ENCODE results near the gene SCN1A. TPM values are rescaled to one million over a fixed set of nuclear protein-coding genes. Genes with fewer than 3 reads are reported as not detected.

SCN1A gene
- polyA plus RNA-seq, 4 donors: 0.10 to 0.47 (median 0.17) TPM

Other genes with a start within 250 kb of the SCN1A start
- gene TTC21B, start 174.2 kb downstream of the SCN1A start, polyA plus RNA-seq (ENCODE audit: insufficient read length in 4 of 4): 10 to 100 TPM; 22.3 to 36.3 (median 31.1) TPM
- 1 to 10 TPM; 1.4 to 1.9 (median 1.7) TPM for gene SCN9A, start 247.9 kb upstream of the SCN1A start, polyA plus RNA-seq (ENCODE audit: insufficient read length in 4 of 4)

Data from left renal cortex interstitium (tissue), 4 donors.